ENCODE data around the gene TMEM45B.
"Not testable (repeated sequence)": the region's sequence is repeated elsewhere in the genome, so short reads cannot be mapped to it uniquely, and the experiment has no call there.

Gene TMEM45B

DNA sequence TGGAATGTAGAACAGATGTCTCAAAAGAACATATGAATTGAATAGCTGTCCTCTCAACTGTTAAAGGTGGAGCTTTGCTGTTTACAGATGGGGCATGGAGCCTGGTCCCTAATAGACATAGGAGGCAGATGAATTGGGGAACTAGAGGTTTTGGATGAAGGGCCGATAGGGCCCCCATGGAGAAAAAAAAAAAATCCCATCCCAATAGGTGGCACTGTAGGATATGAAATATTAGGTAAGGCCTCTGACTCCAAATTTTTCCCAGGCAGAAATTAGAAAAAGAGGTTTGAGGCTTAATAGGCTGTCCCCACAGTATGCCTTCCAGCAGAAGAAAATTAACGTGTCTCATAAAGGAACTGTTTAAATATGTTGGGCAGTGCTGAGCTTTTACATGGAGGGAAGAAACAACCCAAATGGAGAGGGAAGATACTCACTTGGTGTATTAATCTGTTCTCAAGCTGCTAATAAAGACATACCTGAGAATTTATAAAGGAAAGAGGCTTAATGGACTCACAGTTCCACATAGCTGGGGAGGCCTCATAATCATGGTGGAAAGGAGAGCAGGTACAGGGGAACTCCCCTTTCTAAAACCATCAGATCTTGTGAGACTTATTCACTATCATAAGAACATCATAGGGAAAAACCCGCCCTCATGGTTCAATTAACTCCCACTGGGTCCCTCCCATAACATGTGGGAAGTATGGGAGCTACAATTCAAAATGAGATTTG, 30.1 kb upstream of the TMEM45B start:
- Histone ChIP-seq H3K27ac (ENCODE audit: low read depth, low read length) (no peak overlapping the region), H3K36me3 (ENCODE audit: control insufficient read depth in 1 of 2, insufficient read depth in 2 of 2, low read length in 2 of 2) (no peaks in the 10 kb centered on the region), H3K27me3 (ENCODE audit: control insufficient read depth in 1 of 2, insufficient read depth in 2 of 2, low read length in 2 of 2) (no peaks in the 10 kb centered on the region), H3K4me3 (ENCODE audit: low read depth in 1 of 2, low read length in 2 of 2) (no peak overlapping the region), H3K9me3 (ENCODE audit: control insufficient read depth in 1 of 2, low read length in 2 of 2) (no peaks in the 10 kb centered on the region), H3K9ac (ENCODE audit: low read depth in 1 of 2, low read length in 2 of 2) (no peak overlapping the region), H3K4me1 (ENCODE audit: control insufficient read depth in 1 of 2, insufficient read depth in 2 of 2, low read length in 2 of 2) (peaks cover 14 to 15% of the 10 kb centered on the region in 2 donors)

DNA sequence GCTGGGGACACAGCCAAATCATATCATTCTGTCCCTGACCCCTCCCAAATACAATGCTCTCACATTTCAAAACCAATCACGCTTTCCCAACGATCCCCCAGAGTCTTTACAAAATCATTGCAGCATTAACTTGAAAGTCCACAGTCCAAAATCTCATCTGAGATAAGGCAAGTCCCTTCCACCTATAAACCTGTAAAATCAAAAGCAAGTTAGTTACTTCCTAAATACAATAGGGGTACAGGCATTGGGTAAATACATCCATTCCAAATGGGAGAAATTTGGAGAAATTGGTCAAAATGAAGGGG, 29.6 kb upstream of the TMEM45B start:
- not testable (repeated sequence) for H3K9ac ChIP-seq (ENCODE audit: low read depth in 1 of 2, low read length in 2 of 2); H3K4me3 ChIP-seq (ENCODE audit: low read depth in 1 of 2, low read length in 2 of 2); H3K27ac ChIP-seq (ENCODE audit: low read depth, low read length); H3K9me3 ChIP-seq (ENCODE audit: control insufficient read depth in 1 of 2, low read length in 2 of 2); H3K27me3 ChIP-seq (ENCODE audit: control insufficient read depth in 1 of 2, insufficient read depth in 2 of 2, low read length in 2 of 2); H3K36me3 ChIP-seq (ENCODE audit: control insufficient read depth in 1 of 2, insufficient read depth in 2 of 2, low read length in 2 of 2)
- H3K4me1 ChIP-seq (ENCODE audit: control insufficient read depth in 1 of 2, insufficient read depth in 2 of 2, low read length in 2 of 2): peaks cover 14 to 15% of the 10 kb centered on the region in 2 donors

DNA sequence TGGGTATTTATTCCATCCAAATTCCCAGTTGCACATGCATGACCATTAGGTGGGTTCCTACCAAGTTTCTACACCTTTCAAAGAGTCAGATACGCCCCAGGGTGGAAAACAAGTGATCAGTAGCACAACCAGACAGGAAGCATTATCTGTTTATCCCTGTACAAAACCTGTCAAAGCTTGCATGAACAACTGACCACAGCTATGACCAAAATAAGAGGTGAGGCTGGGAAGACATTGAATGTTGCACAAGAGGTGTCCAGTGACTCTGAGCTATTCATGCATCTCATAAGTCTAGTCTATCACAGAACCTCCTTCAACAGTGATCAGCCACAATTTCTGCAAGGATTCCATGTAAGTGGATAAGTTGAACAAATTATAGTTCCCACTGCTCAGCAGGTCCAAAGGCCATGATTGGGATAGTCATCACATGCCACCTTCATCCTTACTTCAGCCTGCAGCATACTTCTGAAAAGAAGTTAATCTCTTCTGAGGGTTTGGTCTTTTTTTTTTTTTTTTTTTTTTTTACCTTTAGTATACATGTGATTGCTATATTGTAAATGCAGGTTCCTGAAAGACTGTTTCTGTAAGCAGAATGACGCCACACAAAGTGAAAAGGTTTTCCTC, 28.0 kb upstream of the TMEM45B start:
- Histone ChIP-seq H3K36me3 (ENCODE audit: control insufficient read depth in 1 of 2, insufficient read depth in 2 of 2, low read length in 2 of 2) (no peaks in the 10 kb centered on the region), H3K4me3 (ENCODE audit: low read depth in 1 of 2, low read length in 2 of 2) (no peak overlapping the region), H3K27me3 (ENCODE audit: control insufficient read depth in 1 of 2, insufficient read depth in 2 of 2, low read length in 2 of 2) (peaks cover 0 to 3% of the 10 kb centered on the region in 2 donors), H3K9ac (ENCODE audit: low read depth in 1 of 2, low read length in 2 of 2) (no peak overlapping the region), H3K4me1 (ENCODE audit: control insufficient read depth in 1 of 2, insufficient read depth in 2 of 2, low read length in 2 of 2) (peaks cover 14 to 15% of the 10 kb centered on the region in 2 donors), H3K9me3 (ENCODE audit: control insufficient read depth in 1 of 2, low read length in 2 of 2) (no peaks in the 10 kb centered on the region), H3K27ac (ENCODE audit: low read depth, low read length) (no peak overlapping the region)

DNA sequence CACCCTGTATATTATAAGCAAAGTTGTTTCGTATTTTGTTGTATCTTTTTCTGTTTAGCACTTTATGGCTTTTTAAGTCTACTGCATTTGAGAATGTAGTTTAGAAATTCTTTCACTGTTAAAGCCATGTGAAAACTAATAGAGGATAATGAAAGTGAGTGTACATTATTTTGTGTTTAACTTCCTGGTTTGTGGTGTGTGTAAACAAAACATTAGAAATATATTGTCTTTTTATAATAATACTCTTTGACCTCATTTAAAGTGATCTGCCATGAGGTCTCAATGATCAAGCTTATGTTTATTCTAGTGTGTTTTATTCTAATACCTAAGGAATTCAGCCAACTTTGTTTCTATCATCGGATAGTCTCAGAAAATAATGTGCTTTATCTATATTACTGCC, 27.4 kb upstream of the TMEM45B start:
- H3K9me3 ChIP-seq (ENCODE audit: control insufficient read depth in 1 of 2, low read length in 2 of 2): no peaks in the 10 kb centered on the region
- H3K4me3 ChIP-seq (ENCODE audit: low read depth in 1 of 2, low read length in 2 of 2): no peak overlapping the region
- H3K9ac ChIP-seq (ENCODE audit: low read depth in 1 of 2, low read length in 2 of 2): no peak overlapping the region
- H3K36me3 ChIP-seq (ENCODE audit: control insufficient read depth in 1 of 2, insufficient read depth in 2 of 2, low read length in 2 of 2): no peaks in the 10 kb centered on the region
- H3K4me1 ChIP-seq (ENCODE audit: control insufficient read depth in 1 of 2, insufficient read depth in 2 of 2, low read length in 2 of 2): peaks cover 15 to 16% of the 10 kb centered on the region in 2 donors
- peaks cover 0 to 3% of the 10 kb centered on the region in 2 donors for H3K27me3 ChIP-seq (ENCODE audit: control insufficient read depth in 1 of 2, insufficient read depth in 2 of 2, low read length in 2 of 2)
- no peak overlapping the region for H3K27ac ChIP-seq (ENCODE audit: low read depth, low read length)

DNA sequence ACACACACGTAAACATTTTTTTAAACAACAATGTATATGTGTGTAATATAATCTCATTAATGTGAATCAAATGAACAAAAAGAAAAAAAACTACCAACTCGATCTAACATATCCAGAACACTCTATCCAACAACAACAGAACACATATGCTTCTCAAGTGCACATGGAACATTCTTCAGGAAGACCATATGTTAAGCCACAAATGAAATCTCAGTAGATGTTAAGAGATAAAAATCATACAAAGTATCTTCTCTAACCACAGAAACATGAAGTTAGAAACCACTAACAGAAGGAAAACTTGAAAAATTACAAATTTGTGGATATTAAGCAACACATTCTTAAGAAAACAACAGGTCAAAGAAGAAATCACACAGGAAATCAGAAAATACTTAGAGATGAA, 25.5 kb upstream of the TMEM45B start:
- Histone ChIP-seq H3K27ac (ENCODE audit: low read depth, low read length) (no peak overlapping the region), H3K27me3 (ENCODE audit: control insufficient read depth in 1 of 2, insufficient read depth in 2 of 2, low read length in 2 of 2) (peaks cover 0 to 3% of the 10 kb centered on the region in 2 donors), H3K4me3 (ENCODE audit: low read depth in 1 of 2, low read length in 2 of 2) (no peak overlapping the region), H3K9ac (ENCODE audit: low read depth in 1 of 2, low read length in 2 of 2) (no peak overlapping the region), H3K36me3 (ENCODE audit: control insufficient read depth in 1 of 2, insufficient read depth in 2 of 2, low read length in 2 of 2) (no peaks in the 10 kb centered on the region), H3K9me3 (ENCODE audit: control insufficient read depth in 1 of 2, low read length in 2 of 2) (no peaks in the 10 kb centered on the region), H3K4me1 (ENCODE audit: control insufficient read depth in 1 of 2, insufficient read depth in 2 of 2, low read length in 2 of 2) (peaks cover 15 to 17% of the 10 kb centered on the region in 2 donors)

DNA sequence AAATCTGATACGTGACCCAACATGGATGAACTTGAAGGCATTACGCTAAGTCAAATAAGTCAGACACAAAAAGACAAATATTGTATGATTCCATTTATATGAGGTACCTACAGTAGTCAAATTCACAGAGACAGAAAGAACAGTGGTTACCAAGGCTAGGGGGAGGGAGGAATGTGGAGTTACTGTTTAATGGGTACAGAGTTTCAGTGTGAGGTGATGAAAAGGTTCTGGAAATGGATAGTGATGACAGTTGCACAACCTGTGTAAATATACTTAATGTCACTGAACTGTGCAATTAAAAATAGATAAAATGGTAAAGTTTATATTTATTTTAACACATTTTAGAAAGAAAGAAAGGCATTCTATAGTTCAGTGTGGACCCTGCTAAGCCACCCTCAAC, 24.1 kb upstream of the TMEM45B start:
- no peak overlapping the region for H3K4me3 ChIP-seq (ENCODE audit: low read depth in 1 of 2, low read length in 2 of 2)
- no peaks in the 10 kb centered on the region for H3K9me3 ChIP-seq (ENCODE audit: control insufficient read depth in 1 of 2, low read length in 2 of 2)
- H3K27me3 ChIP-seq (ENCODE audit: control insufficient read depth in 1 of 2, insufficient read depth in 2 of 2, low read length in 2 of 2): peaks cover 0 to 3% of the 10 kb centered on the region in 2 donors
- H3K4me1 ChIP-seq (ENCODE audit: control insufficient read depth in 1 of 2, insufficient read depth in 2 of 2, low read length in 2 of 2): peaks cover 5 to 12% of the 10 kb centered on the region in 2 donors
- no peaks in the 10 kb centered on the region for H3K36me3 ChIP-seq (ENCODE audit: control insufficient read depth in 1 of 2, insufficient read depth in 2 of 2, low read length in 2 of 2)
- no peak overlapping the region for H3K9ac ChIP-seq (ENCODE audit: low read depth in 1 of 2, low read length in 2 of 2)
- H3K27ac ChIP-seq (ENCODE audit: low read depth, low read length): no peak overlapping the region

DNA sequence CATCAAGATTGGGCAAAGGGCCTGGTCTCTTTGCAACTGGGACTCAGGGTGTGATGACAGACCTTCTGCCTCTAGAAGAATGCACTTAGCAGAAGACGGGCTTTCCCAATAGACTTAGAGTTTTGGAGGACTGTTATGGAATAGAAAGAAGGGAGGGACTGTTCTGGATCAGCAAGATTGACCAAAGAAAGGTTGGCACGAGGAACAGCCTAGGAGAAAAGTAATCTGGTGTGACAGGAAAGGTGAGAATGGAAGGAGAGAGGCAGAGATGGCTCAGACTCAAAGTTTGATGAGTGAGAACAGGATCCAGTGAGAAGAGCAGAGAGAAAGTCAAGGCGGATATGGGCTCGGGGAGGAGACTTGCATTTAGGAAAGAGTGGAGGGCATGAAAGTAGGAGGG, 23.0 kb upstream of the TMEM45B start:
- Histone ChIP-seq H3K36me3 (ENCODE audit: control insufficient read depth in 1 of 2, insufficient read depth in 2 of 2, low read length in 2 of 2) (no peaks in the 10 kb centered on the region), H3K4me1 (ENCODE audit: control insufficient read depth in 1 of 2, insufficient read depth in 2 of 2, low read length in 2 of 2) (peaks cover 8 to 14% of the 10 kb centered on the region in 2 donors), H3K27me3 (ENCODE audit: control insufficient read depth in 1 of 2, insufficient read depth in 2 of 2, low read length in 2 of 2) (peaks cover 0 to 3% of the 10 kb centered on the region in 2 donors), H3K9ac (ENCODE audit: low read depth in 1 of 2, low read length in 2 of 2) (no peak overlapping the region), H3K9me3 (ENCODE audit: control insufficient read depth in 1 of 2, low read length in 2 of 2) (no peaks in the 10 kb centered on the region), H3K4me3 (ENCODE audit: low read depth in 1 of 2, low read length in 2 of 2) (no peak overlapping the region), H3K27ac (ENCODE audit: low read depth, low read length) (no peak overlapping the region)

DNA sequence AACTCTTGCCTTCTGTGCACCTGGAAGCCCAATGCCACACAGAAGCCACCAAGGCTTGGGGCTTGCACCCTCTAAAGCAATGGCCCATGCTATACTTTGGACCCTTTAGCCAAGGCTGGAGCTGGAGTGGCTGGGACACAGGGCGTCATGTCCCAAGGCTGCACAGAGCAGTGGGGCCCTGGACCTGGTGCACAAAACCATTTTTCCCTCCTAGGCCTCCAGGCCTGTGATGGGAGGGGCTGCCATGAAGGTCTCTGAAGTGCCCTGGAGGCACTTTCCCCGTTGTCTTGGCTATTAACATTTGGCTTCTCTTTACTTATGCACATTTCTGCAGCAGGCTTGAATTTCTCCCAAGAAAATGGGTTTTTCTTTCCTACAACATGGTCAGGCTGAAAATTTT, 20.6 kb upstream of the TMEM45B start:
- H3K27me3 ChIP-seq (ENCODE audit: control insufficient read depth in 1 of 2, insufficient read depth in 2 of 2, low read length in 2 of 2): peaks cover 0 to 3% of the 10 kb centered on the region in 2 donors
- peaks cover 14 to 17% of the 10 kb centered on the region in 2 donors for H3K4me1 ChIP-seq (ENCODE audit: control insufficient read depth in 1 of 2, insufficient read depth in 2 of 2, low read length in 2 of 2)
- H3K36me3 ChIP-seq (ENCODE audit: control insufficient read depth in 1 of 2, insufficient read depth in 2 of 2, low read length in 2 of 2): no peaks in the 10 kb centered on the region
- H3K4me3 ChIP-seq (ENCODE audit: low read depth in 1 of 2, low read length in 2 of 2): no peak overlapping the region
- H3K9ac ChIP-seq (ENCODE audit: low read depth in 1 of 2, low read length in 2 of 2): no peak overlapping the region
- no peaks in the 10 kb centered on the region for H3K9me3 ChIP-seq (ENCODE audit: control insufficient read depth in 1 of 2, low read length in 2 of 2)
- no peak overlapping the region for H3K27ac ChIP-seq (ENCODE audit: low read depth, low read length)

DNA sequence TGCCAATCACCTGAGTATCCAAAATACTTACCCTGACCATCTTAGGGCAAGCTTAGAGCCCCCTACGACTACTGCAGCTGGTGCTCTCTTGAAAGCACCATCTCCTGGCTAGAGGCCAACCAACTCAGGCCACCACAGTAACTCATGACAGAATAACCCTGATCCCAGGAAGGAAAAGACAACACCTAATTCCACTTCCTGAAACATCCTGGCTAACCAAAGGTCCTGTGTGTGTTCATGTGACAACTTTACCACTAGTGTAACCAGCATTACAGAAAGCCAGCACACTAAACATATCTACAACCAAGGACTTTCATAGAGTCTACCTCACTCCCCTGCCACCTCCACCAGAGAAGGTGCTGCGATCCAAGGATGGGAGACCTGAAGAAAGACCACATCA, 17.4 kb upstream of the TMEM45B start:
- no peaks in the 10 kb centered on the region for H3K9me3 ChIP-seq (ENCODE audit: control insufficient read depth in 1 of 2, low read length in 2 of 2)
- no peak overlapping the region for H3K4me3 ChIP-seq (ENCODE audit: low read depth in 1 of 2, low read length in 2 of 2)
- H3K36me3 ChIP-seq (ENCODE audit: control insufficient read depth in 1 of 2, insufficient read depth in 2 of 2, low read length in 2 of 2): no peaks in the 10 kb centered on the region
- no peaks in the 10 kb centered on the region for H3K27me3 ChIP-seq (ENCODE audit: control insufficient read depth in 1 of 2, insufficient read depth in 2 of 2, low read length in 2 of 2)
- H3K27ac ChIP-seq (ENCODE audit: low read depth, low read length): no peak overlapping the region
- no peak overlapping the region for H3K9ac ChIP-seq (ENCODE audit: low read depth in 1 of 2, low read length in 2 of 2)
- peaks cover 18 to 21% of the 10 kb centered on the region in 2 donors for H3K4me1 ChIP-seq (ENCODE audit: control insufficient read depth in 1 of 2, insufficient read depth in 2 of 2, low read length in 2 of 2)

DNA sequence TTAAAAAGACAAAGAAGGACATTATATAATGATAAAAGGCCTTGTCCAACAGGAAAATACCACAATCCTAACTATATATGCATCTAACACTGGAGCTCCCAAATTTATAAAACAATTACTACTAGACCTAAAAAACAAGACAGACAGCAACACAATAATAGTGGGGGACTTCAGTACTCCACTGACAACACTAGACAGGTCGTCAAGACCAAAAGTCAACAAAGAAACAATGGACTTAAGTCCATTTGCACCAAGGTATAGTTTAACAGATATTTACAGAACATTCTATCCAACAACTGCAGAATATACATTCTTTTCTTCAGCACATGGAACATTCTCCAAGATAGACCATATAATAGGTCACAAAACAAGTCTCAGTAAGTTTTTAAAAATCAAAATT, 15.5 kb upstream of the TMEM45B start:
- not testable (repeated sequence) for H3K27me3 ChIP-seq (ENCODE audit: control insufficient read depth in 1 of 2, insufficient read depth in 2 of 2, low read length in 2 of 2); H3K4me3 ChIP-seq (ENCODE audit: low read depth in 1 of 2, low read length in 2 of 2); H3K9ac ChIP-seq (ENCODE audit: low read depth in 1 of 2, low read length in 2 of 2); H3K27ac ChIP-seq (ENCODE audit: low read depth, low read length); H3K9me3 ChIP-seq (ENCODE audit: control insufficient read depth in 1 of 2, low read length in 2 of 2); H3K36me3 ChIP-seq (ENCODE audit: control insufficient read depth in 1 of 2, insufficient read depth in 2 of 2, low read length in 2 of 2)
- peaks cover 23 to 25% of the 10 kb centered on the region in 2 donors for H3K4me1 ChIP-seq (ENCODE audit: control insufficient read depth in 1 of 2, insufficient read depth in 2 of 2, low read length in 2 of 2)

Data from duodenal mucosa (tissue), 2 donors.